Stimulated activated CD8-positive, alpha-beta memory T cell treated with anti-CD3 and anti-CD28 coated beads, Interleukin-2, amount 100 ng/mL, for 1 hour (primary cell): ENCODE results near the gene C4orf46.
"Not testable (repeated sequence)": the region's sequence is repeated elsewhere in the genome, so short reads cannot be mapped to it uniquely, and the experiment has no call there.

ENCODE experiments used
- DNase-seq, 2 donors: peaks; one replicate each; pipeline ENCODE4 v3.0.0-alpha.2; 2020; ENCODE audit warnings: low read depth in 2 of 2

The C4orf46 gene

DNA sequence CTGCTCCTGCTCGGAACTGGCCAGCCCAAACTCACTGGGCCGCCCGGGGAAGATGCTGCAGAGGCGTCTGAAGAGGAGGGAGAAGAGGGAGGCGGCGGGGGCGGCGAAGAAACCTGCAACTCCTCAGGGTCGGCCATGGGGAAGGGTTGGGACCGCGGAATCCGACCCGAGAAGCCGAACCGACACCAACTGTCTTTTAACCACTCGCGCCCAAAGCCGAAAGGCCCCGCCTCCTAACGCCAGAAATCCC lies at the start of gene C4orf46:
Gene C4orf46, minus strand, starts transcription at position 223 of the 250 bp plus-strand sequence. Its CDS starts 86 bp downstream, at position 137.
- no peak for DNase-seq

DNA sequence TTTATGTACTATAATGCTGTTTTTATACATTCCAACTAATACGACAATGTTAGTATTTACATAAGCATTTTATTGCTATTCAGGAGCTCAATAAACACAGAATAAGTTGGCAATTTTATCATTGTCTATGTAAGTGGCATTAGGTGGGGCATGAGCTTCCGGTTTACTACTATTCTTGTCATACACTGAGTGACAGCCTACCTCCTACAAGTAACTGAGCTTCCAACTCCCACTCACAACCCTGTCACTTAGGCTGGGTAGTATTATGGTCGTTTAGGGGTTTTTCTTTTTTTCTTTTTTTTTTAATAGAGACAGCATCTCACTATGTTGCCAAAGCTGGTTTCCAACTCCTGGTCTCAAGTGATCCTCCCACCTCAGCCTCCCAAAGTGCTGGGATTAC lies 44.1 kb upstream of the C4orf46 start:
- DNase-seq, result no peak

DNA sequence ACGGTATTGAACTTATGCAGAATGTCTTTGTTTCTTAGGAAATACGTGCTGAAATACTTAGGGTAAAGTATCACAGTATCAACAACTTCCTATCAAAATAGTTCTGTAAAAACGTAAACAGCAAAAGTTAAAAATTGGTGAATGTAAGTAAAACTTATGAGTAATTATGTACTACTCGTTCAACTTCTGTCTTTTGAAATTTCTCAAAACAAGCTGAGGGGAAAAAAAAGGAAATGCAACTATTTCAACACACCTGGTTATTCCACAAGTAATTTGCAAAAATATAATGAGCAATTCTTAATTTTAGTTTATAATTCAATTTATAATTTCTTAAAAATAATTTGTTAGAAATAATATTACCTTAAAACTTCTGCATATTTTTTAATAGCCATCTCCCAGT lies 43.2 kb upstream of the C4orf46 start:
- no peak for DNase-seq

DNA sequence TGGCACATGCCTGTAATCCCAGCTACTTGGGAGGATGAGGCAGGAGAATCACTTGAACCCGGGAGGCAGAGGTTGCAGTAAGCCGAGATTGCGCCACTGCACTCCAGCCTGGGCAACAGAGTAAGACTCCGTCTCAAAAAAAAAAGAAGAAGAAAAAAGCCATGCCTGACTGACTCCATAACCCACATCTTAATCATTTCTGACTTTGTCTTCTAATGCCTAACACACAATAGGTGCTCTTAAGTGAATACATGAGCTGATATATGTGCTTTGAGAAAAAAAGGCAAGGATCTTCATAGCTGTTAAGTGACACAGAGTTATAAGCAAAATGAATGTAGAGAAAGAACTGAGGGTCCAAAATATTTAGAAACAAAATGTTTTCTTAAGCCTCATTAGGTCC lies 40.9 kb upstream of the C4orf46 start:
- DNase-seq, result not testable (repeated sequence)

DNA sequence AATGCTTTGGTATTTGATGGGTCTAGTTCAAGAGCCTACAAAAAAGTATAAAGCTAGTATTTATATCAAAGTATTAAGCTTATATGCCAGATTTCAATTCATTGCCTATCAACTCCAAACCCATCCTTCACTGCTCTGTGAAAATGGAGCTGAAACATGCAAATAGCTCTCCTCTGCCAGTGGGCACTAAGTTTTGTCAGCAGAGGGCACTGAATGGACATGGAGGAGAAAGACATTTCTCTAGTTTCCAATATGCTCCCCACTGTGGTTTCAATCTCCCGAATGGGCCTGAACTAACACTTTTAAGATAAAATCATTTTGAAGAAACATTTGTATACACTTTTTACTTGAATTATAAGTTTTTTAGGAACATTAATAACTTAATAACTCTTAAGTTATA lies 39.1 kb upstream of the C4orf46 start:
- DNase-seq, result no peak

DNA sequence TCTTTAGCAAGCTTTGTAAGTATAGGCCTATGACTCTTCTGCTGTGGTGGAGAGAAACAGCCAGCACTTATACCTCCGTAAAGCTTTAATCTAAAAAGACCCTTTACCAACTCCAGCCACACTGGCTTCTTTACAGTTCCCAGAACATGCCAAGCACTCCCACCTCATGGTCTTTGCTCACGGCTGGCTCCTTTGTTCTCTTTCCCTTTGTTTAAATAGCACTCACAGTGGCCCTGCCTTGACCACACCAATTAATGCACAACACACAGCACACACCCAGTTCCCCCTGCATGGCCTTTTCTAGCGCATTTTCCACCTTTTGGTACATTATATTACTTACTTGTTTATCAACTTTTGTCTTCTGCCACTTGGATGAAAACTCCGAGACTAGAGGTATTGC lies 32.6 kb upstream of the C4orf46 start:
- DNase-seq, result no peak

DNA sequence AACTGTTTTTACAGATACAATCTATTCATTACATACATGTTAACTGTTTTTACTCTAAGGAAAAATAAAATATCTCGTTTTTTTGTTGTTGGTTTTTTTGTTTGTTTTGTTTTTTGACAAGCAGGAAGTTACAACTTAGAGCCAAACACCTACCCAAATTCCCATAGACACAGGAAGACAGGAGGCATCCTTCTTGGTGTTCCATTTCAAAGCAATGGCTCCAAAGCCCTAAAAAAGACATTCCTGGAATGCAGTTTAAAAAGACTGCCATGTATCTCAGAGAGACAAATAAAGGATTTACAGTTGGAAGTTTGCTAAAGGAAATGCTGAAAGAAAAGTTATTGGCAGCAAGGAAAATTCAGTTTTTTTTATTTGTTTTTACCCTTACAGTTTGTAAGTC lies 17.1 kb upstream of the C4orf46 start:
- DNase-seq, result no peak

DNA sequence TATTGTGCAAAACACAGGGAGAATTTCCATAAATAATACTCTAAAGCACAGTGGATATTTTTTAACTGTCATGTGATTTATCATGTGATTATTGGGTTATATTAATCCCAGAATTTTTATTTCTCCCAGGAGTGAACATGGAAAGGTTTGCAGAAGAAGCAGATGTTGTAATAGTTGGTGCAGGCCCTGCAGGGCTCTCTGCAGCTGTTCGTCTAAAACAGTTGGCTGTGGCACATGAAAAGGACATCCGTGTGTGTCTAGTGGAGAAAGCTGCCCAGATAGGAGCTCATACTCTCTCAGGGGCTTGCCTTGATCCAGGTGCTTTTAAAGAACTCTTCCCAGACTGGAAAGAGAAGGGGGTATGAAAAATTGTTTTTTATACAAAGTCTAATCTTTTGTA lies 10.4 kb upstream of the C4orf46 start:
- DNase-seq, result no peak

DNA sequence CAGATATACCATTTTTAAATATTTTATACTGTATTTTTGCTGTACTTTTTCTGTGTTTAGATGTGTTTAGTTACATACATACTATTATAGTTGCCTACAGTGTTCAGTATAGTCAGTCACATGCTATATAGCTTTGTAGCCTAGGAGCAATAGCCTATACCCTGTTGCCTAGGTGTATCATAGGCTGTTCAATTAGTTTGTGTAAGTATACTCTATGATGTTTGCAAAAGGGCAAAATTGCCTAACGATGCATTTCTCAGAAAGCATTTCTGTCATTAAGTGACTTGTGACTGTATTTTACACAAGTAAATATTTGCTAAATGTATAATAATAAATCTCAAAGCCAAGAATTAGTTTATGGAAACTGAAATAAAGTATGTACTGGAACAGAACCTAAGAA lies 9.9 kb upstream of the C4orf46 start:
- no peak for DNase-seq

DNA sequence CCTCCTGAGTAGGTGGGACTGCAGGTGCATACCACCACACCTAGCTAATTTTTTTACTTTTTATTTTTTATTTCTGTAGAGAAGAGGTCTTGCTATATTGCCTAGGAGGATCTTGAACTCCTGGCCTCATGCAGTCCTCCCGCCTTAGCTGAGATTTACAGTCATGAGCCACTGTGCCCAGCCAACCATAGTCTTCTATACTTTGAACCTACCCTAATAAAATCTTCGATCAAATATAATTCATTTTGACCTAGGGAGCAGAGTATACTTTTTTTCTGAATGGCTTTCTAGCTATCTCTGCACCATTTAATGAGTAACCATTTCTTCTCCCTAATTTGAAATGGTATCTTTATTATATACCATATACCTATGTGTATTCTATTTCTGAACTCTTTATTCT lies 7.1 kb upstream of the C4orf46 start:
- DNase-seq, result no peak

DNA sequence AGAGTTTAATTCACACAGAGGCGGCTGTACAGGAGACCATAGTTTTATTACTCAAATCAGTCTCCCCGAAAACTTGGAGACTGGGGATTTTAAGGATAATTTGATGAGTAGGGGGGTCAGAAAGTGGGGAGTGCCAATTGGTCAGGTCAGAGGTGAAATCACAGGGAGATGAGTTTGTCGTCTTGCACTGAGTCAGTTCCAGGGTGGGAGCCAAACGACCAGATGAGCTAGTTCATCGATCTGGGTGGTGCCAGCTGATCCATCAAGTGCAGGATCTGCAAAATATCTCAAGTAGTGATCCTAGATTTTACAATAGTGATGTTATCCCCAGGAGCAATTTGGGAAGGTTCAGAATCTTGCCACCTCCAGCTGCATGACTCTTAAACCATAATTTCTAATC lies 4.4 kb upstream of the C4orf46 start:
- DNase-seq, result no peak

DNA sequence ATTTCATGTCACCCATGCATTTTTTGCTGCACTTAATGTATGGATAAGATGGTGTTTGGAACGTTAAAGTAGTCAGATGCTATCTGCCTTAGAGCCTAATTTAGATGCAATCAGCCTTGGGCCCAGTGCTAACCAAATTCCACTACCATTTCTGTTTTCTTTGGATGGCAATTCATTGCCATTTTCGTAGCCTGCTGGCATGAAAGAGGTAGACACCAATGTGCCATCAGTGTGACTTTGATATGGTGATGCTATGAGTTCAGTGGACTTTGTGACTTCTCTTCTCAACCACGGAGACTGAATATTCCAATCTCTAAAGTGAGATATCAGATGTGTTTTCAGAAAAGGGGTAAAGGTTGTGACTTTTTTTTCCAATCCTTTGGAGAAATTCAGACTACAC lies 1.9 kb upstream of the C4orf46 start:
- no peak for DNase-seq

DNA sequence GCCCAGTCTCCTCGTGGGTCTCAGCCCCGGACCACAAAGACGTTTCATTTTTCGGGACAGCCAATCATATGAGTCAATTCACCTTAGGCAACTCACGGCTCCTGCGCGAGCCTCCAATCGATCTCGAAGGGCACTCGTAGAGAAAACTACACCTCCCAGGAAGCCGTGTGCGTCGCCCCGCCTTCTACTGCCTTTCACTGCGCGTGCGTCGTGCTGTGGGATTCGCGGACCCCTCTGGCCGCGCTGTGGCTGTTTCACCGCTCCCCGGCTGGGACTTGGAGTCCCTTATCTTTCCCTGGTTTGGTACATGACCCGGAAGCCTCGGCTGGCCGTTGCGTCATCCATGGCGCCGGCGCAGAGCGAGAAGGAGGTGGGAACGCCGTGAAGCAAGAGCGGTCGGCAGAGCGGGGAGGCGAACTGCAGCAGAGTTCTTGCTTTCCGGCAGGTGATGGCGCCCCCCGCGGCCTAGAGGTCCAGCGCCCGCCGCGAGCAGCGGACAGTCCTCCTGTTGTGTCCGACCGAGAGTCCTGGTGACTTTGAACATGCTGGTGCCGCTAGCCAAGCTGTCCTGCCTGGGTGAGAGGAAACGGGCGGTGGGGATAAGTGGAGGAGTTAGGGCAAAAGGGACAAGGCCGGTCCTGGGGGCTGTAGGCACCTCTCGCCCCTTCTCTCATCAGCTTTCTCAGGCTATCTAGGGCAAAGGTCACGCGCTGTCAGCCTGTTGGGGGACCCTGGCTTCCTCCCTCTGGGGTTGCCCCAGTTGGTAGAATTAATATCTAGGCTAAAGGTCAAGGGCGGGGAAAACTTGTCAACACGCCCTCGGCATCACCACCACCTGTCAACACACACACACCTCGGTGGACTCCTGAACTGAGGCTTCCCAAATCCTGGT lies 474 bp upstream of the C4orf46 start, which contains the start of gene ETFDH:
Gene ETFDH, plus strand, starts transcription at position 382 of the 892 bp plus-strand sequence. Its CDS starts 161 bp downstream, at position 543.
- DNase-seq, result peak; percentile 96

DNA sequence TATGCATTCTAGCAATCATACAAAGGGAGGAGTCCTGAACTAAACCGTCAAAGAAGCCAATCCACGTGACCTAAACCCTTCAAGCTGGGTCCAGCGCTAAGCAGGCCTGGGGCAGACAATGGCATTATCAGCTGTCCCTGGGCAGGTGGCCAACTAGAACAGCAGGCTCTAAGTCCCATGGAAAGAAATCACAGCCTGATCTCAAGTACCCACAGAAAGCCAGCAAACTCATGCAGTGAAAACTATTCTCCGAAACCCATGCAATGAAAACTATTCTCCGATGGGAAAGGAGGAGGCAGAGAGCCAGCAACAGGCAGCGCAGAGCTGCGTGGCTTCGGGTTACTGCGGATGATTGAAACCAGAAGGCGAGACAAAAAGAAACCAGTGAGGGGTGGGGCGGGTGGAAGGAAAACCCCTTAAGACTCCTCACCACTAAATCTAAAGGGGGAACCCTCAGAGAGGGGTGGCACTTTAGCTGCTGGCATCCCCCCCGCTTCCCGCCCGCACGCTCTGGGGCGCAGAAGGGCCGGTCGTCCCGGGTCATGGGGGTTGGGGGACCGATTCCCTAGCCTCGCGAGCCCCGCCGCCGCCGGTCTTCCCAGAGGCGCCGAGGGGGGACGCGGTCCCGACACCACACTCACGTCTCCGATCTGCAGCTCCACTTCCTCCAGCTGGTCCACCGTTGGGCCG lies 567 bp downstream of the C4orf46 start:
- DNase-seq, result peak; percentile 2 to 4

DNA sequence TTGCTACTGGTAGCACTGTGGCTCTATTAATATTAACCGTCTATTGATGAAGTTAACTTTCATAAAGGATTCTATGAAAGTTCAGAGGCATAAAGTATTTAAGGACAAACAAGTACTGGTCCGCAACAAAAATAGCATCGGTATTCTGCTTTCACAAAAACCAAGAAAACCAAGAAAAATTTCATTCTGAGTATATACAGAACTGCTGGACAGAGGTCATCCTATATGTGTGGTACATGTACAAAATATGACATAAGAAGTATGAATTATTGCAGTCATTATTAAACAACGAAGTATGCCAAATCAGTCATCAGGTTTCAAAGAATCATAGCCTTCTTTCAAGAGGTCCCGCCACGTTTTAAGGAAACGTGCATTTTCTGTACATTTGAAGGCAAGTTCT lies 2.4 kb downstream of the C4orf46 start:
- DNase-seq, result no peak

DNA sequence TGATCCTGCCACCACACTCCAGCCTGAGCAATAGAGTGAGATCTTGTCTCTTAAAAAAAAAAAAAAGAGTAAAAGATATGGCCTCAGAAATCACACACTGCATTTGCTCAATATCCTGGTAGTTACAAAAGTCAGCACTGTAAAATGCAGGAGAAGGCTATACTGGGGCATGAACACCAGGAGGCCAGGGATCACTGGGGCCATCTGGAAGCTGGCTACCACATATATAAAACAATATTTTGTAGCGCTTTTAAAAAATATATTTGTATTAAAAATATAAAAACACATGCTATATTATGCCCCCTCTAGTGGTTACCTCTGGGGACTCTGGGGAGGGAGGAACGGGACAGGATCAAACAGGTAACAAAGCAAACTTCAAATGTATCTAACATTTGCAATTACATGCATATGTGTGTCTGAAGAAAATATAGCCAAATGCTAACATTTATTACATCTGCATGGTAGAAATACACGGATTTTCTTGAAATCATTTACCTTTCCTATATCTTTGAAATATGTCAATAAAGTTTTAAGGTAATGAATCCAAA lies 4.0 kb downstream of the C4orf46 start:
- DNase-seq, result no peak

DNA sequence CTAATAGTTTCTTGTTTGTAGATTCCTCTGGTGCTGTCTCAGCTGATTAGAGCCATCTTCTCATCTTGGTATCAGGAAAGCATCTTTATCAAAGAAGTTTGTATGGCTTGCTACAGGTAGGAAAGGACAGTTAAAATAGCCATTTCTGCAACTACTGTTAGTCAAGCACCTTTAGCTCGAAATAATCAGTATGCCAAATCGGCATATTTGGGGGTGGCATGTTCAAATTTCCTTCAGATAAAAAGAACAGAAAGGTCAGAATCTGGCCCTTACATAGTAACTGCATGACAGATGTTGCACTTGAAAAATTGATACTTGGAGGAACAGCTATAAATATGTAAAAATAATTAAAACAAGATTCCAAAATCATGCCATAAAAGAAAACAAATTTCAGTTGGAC lies 4.8 kb downstream of the C4orf46 start:
- no peak for DNase-seq

DNA sequence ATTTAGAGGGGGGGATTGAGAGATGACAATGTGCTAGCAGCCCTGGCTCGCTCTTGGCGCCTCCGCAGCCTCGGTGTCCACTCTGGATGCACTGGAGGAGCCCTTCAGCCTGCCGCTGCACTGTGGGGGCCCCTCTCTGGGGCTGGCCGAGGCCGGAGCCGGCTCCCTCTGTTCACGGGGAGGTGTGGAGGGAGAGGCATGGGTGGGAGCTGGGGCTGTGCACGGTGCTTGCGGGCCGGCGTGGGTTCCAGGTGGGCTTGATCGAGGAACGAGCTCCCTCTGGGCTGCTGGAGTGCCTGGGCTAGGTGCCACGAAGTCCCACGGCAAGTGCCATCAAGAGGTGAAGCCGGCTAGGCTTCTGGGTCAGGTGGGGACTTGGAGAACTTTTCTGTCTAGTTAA lies 6.9 kb downstream of the C4orf46 start:
- no peak for DNase-seq

DNA sequence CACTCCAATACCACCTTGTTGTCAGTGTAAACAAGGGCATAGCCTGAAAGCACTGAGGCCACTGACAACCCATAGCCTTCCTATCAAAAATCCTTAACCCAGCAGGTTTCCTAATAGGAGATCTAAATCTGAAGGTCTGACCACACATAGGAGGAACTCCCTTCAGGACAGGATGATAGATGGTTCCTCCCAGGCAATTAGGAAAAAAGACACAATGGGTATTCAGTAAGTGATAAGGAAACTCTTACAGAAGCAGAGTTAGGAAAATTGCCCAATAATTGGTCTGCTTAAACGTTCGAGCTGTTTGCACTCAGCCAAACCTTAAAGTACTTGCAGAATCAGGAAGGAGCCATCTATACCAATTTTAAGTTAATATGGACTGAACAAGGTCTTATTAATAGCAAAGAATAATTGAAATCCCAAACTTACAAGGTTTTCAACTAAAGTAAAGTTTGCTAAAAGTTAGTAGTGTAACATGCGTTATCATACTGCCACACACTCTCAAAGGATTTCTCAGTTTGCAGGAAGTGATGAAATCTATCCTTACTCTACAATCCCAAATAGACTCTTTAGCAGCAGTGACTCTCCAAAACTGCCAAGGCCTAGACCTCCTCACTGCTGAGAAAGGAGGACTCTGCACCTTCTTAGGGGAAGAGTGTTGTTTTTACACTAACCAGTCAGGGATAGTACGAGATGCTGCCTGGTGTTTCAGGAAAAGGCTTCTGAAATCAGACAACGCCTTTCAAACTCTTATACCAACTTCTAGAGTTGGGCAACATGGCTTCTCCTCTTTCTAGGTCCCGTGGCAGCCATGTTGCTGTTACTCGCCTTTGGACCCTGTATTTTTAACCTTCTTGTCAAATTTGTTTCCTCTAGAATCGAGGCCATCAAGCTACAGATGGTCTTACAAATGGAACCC lies 7.7 kb downstream of the C4orf46 start:
- DNase-seq, result not testable (repeated sequence)

DNA sequence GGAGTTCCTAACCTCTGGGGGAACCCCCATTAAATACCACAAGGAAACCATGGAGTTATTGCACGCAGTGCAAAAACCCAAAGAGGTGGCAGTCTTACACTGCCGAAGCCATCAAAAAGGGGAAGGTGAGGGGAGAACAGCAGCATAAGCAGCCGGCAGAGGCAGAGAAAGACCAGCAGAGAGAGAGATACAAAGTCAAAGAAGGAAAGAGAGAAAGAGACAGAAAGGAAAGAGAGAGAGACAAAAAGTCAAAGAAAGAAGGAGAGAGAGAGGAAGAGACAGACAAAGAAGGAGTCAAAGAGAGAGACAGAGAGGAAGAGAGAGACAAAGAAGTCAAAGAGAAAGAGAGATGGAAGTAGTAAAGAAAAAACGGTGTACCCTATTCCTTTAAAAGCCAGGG lies 8.4 kb downstream of the C4orf46 start:
- DNase-seq, result not testable (repeated sequence)

DNA sequence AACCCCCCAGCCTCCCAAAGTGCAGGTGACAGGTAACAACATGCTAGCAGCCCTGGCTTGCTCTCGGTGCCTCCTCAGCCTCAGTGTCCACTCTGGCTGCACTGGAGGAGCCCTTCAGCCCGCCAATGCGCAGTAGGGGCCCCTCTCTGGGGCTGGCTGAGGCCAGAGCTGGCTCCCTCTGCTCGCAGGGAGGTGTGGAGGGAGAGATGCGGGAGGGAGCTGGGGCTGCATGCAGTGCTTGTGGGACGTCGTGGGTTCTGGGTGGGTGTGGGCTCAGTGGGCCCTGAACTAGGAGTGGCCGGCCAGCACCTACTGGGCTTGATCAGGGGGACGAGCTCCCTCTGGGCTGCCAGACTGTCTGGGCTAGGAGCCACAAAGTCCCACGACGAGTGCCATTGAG lies 14.4 kb downstream of the C4orf46 start:
- no peak for DNase-seq

DNA sequence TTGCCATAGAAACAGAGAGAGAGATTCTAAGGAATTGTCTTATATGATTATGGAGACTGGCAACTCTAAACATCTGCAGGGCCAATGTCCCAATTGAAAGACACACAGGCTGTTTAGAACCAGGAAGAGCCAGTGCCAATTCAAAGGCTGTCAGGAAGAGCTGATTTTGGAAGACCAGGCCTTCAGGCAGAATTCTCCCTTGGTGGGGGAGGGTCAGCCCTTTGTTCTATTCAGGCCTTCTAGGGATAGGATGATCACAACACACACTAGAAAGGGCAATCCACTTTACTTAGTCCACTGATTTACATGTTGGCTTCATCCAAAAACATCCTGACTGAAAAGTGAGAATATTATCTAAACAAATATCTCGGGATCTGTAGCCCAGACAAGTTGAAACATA lies 15.2 kb downstream of the C4orf46 start:
- no peak for DNase-seq
